Activated naive CD8-positive, alpha-beta T cell treated with anti-CD3 and anti-CD28 coated beads, Interleukin-2, amount 10 ng/mL, durations not matched to agents 7 days and 5 days (primary cell): ENCODE data around the gene RPL27A. TPM values are rescaled to one million over a fixed set of nuclear protein-coding genes. Genes with fewer than 3 reads are reported as not detected.

ENCODE experiments used
- ATAC-seq: fragments of 150-1000 bp; cut with Tn5 transposase; one replicate; pipeline ENCODE4 v1.10.0; 2021; ENCODE audit warnings: low read depth, moderate library complexity
- POLR2A ChIA-PET: fragments of 350-600 bp; sonication (Branson Sonifier 250); formaldehyde crosslinking; loops from one replicate; lab custom pipeline; 2021; ENCODE audit warnings: antibody characterized with exemption; lab: Charles Lee
- DNase-seq: peaks from one replicate; pipeline ENCODE4 v3.0.0; 2021
- H3K27ac Mint-ChIP-seq: one replicate; pipeline ENCODE4 v1.8.0; 2022; ENCODE audit warnings: mild to moderate bottlenecking, mixed read lengths
- H3K27me3 Mint-ChIP-seq: one replicate; pipeline ENCODE4 v1.8.0; 2022; ENCODE audit warnings: mild to moderate bottlenecking, moderate library complexity, mixed read lengths
- H3K36me3 Mint-ChIP-seq: one replicate; pipeline ENCODE4 v1.8.0; 2021; ENCODE audit warnings: mild to moderate bottlenecking, mixed read lengths
- H3K4me1 Mint-ChIP-seq: one replicate; pipeline ENCODE4 v1.8.0; 2021; ENCODE audit warnings: mixed read lengths
- H3K4me3 Mint-ChIP-seq: one replicate; pipeline ENCODE4 v1.8.0; 2022; ENCODE audit warnings: mild to moderate bottlenecking, moderate library complexity, mixed read lengths
- H3K9me3 Mint-ChIP-seq: one replicate; pipeline ENCODE4 v1.8.0; 2021; ENCODE audit warnings: mixed read lengths
- total RNA-seq, 2 experiments: library from RNA; stranded (reverse); gene quantifications; one replicate each; pipeline ENCODE4 v1.2.3, GENCODE V29; 2021

RPL27A gene
- total RNA-seq, 2 experiments from 2014 or later: 981 to 1,044 TPM

DNA sequence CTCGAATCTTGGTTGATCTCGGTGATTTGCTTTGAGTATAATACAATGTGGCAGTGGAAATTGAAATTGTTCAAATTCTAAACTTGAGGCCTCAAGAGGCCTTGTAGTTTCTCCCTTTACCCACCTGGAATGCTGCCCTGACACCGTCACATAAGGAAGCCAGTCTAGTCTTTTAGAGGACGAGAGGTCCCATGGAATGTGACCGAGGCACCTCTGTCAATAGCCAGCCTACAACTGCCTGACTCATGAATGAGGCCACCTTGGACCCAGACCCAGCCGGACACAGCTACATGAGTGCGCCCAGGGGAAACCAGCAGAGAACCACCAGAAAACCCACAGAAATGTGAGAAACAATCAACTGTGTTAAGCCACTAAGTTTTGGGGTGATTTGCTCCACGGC lies 52.5 kb downstream of the RPL27A start:
- Mint-ChIP-seq H3K4me1 (peaks cover 4% of the 10 kb centered on the region), H3K27me3 (no peaks in the 10 kb centered on the region), H3K27ac (no peak overlapping the region), H3K4me3 (no peak overlapping the region), H3K9me3 (no peaks in the 10 kb centered on the region), H3K36me3 (no peaks in the 10 kb centered on the region)
- ATAC-seq (no peak), DNase-seq (no peak)
- POLR2A ChIA-PET: no interaction called here

DNA sequence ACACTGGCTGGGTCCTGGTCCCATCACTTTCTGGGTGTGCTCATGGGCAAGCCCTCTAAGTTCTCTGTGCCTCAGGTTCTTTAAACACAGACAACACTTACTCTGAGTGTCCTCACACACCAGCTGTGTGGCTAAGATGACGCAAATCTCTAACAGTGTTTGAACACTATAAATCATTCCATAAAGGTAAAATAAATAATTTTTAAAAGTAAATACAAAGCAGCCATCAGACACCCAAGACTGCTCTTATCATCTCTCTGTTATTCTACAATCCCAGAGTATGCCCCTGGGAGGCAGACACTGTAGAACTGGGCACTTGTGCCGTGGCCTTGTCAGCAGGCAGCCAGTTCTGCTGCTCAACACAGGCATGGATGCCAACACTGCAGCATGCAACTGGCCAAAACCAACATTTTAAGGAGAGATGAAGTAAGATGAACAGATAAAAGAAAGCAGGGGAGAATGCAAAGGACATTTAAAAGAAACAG lies 56.8 kb downstream of the RPL27A start:
- DNase-seq (no peak), ATAC-seq (no peak)
- H3K27me3 Mint-ChIP-seq: peaks cover 11% of the 10 kb centered on the region
- no peak overlapping the region for H3K27ac Mint-ChIP-seq
- no peaks in the 10 kb centered on the region for H3K36me3 Mint-ChIP-seq
- POLR2A ChIA-PET: no interaction called here
- no peaks in the 10 kb centered on the region for H3K9me3 Mint-ChIP-seq
- H3K4me3 Mint-ChIP-seq: no peak overlapping the region
- H3K4me1 Mint-ChIP-seq: no peaks in the 10 kb centered on the region

Other genes with a start within 250 kb of the RPL27A start
- gene STK33, start 88.6 kb upstream of the RPL27A start, total RNA-seq: 1 to 10 TPM; 2.1 to 2.2 TPM
- gene TRIM66, start 127 bp upstream of the RPL27A start, total RNA-seq: 10 to 100 TPM; 35.3 to 35.8 TPM
- gene AKIP1, start 228.4 kb downstream of the RPL27A start, total RNA-seq: 10 to 100 TPM; 21.8 to 23.4 TPM